ENCODE data around the gene IPO8. TPM values are rescaled to one million over a fixed set of nuclear protein-coding genes. Genes with fewer than 3 reads are reported as not detected.

Gene IPO8
- 47.8 and 52.4 TPM in 2 replicates for total RNA-seq

GRCh38 chr12:30695199-30696102 lies at the start of gene IPO8:
Gene IPO8 (minus strand): TSS chr12:30695869. CDS start chr12:30695647, 222 bp downstream.

Other genes starting within 250 kb of the IPO8 start
- gene CAPRIN2, start 59.1 kb upstream of the IPO8 start, total RNA-seq = 23.4 and 40.7 TPM in 2 replicates
- 0.09 and 1.5 TPM in 2 replicates for gene TSPAN11, start 230.9 kb upstream of the IPO8 start, total RNA-seq